HG03565 (cell line): ENCODE data around the gene VEPH1.

ENCODE experiments used
- ATAC-seq: cut with Tn5 transposase; IDR thresholded peaks from one replicate; pipeline ENCODE4 v1.9.1; 2021; ENCODE audit warnings: mild to moderate bottlenecking, moderate library complexity; ENCODE audit not compliant: unreplicated experiment

Gene VEPH1

DNA sequence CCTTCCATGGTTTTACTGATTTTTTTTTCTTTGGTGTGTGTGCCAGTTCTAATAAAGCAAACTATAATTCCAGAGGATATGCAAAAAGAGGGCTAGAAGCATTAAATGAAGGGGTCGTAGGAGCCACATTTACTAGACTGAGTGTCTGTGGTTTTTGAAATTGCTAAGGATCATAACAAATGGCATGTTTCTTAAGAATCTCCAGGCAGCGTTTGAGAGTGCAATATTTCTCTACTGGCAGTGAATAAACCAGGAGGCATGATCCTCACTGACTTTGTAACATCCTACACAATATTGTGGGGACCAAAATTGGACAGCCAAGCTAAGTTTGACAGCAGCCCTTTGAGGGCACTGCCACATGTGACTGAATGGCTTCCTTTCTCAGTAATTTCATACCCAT lies 227.4 kb downstream of the VEPH1 start:
- ATAC-seq = no peak

GRCh38 chr3:157274644-157275137 lies 228.5 kb downstream of the VEPH1 start:
- no peak for ATAC-seq

DNA sequence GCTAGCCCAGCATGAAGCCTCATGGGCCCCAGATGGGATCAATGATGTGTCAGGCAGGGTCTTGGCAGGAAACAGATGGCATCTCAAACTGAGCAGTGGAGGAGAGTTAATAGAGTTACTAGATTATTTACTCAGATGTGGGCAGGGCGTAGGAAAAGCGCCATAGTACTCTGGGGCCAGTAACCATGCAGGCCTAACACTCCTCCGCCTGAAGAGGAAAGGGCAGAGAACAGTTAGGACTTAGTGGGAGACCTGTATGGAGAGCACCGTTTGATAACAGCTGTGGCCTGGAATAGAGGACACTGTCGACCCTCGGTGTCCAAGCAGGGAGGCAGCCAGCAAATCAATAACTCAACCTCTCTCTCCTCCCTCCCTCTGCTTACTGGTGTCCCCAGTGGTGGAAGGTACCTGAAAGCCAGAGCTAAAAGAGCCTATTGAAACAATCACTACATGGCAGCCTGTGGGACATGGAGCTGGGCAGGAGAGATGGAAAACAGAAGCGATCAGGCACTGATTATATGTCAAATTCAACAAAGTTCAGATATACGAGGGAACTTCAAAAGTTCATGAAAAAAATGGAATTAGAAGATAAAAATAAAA lies 231.8 kb downstream of the VEPH1 start:
- ATAC-seq = no peak

- no peak for ATAC-seq
These were observed 235.2 kb downstream of the VEPH1 start for GRCh38 chr3:157268026-157268425.

DNA sequence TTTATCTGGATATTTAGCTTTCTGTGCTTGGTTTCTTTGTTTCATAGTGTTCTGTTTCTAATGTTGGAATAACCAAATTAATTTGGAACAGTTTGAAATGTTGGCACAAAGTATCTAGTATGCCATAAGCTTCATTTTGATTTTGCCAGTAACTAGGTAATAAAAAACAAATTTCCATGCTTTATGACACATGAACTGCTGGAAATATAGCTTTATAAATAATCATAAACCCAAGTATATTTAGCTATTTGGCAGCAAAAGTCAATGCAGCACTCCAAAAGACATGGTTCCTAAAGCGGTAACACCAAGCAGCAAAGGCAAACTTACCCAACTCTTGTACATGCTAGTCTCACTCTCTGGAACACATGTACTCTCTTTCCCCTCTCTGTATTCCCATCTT lies 237.3 kb downstream of the VEPH1 start:
- ATAC-seq = no peak

DNA sequence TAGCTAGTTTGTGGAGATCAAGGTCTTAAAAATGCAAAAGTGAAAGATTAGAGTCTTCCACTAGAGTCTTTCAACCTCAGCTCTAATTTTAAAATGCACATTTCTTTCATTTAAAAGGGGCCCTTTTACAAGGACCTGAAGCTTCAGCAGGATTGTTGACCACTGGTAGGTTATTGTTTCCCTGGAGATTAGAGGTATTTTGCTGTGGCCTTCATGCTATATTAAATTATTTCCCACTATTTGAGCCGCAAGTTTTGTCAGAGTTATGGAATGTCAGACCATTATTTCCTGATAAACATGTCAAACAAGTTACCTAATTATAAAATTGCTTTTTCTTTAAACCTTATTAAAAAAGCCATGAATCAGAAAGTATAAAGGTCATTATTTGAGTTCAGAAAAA lies 240.2 kb downstream of the VEPH1 start:
- no peak for ATAC-seq

- no peak for ATAC-seq
These were observed 242.2 kb downstream of the VEPH1 start for GRCh38 chr3:157261000-157261399.

- no peak for ATAC-seq
These were observed 243.4 kb downstream of the VEPH1 start for GRCh38 chr3:157259825-157260224.

GRCh38 chr3:157257101-157257500 lies 246.1 kb downstream of the VEPH1 start:
- no peak for ATAC-seq

- no peak for ATAC-seq
These were observed 247.4 kb downstream of the VEPH1 start for GRCh38 chr3:157255797-157256196.

GRCh38 chr3:157251685-157252084 lies 251.5 kb downstream of the VEPH1 start:
- ATAC-seq = no peak

- no peak for ATAC-seq
These were observed 253.6 kb downstream of the VEPH1 start for GRCh38 chr3:157249606-157250005.

DNA sequence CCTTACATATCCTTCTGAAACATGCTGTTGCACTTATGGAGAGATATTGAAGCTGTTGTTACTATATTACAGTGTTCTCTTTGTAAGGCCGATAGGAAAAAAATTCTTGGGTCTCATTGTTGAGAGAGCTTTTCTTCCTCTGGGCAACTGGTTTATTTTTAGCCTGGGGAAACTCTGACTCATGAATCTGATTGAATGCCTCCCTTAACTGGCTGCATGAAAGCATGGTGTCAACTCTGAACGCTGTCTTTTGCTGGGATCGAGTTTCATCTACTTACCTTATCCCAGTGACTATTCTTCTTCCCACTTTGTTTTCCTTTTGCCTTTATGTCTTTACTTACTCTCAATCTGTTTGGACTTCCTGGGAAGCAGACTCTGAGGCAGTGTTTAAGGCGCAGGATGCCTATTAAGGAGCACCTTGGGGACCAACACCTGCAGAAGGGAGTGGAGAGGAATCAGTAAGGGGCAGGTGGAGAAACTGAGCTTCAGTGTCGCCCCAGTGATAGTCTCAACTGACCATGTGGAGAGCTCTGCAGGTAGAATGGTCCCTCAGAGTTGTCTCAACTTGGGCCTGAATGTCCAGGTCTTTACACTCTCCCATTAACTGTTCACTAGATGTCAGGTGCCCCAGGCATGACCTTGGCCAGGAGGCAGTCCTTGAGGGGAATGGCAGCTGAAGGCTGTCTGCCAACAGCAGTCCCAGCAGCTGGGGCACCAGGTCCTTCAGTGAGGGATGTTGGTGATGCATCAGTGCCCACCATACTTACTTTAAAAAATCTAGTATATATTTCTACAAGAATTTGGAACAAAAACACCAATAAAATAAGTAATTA lies 254.4 kb downstream of the VEPH1 start:
- ATAC-seq = no peak

DNA sequence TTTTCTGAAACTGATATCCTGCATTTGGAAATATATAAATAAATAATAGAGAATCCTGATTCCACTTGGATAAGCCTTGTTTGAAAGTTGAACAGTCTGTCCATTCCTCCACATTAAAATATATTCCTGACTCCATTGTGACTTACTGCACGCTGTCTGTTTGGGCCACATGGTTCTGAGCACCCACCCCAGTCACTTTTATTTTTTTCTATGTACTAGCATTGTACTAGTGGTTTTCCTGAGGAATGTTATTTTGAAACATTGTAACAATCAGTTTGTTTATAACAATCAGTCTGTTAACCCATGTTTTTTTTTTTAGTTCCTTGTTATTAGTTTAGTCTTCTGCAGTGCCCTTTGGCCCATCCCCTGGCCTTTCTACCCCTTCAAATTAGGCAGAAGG lies 255.8 kb downstream of the VEPH1 start:
- ATAC-seq = no peak

GRCh38 chr3:157242836-157243235 lies 260.4 kb downstream of the VEPH1 start:
- ATAC-seq = no peak

- ATAC-seq = no peak
These were observed 261.6 kb downstream of the VEPH1 start for GRCh38 chr3:157241599-157241998.

- no peak for ATAC-seq
These were observed 262.8 kb downstream of the VEPH1 start for GRCh38 chr3:157240408-157240807.

DNA sequence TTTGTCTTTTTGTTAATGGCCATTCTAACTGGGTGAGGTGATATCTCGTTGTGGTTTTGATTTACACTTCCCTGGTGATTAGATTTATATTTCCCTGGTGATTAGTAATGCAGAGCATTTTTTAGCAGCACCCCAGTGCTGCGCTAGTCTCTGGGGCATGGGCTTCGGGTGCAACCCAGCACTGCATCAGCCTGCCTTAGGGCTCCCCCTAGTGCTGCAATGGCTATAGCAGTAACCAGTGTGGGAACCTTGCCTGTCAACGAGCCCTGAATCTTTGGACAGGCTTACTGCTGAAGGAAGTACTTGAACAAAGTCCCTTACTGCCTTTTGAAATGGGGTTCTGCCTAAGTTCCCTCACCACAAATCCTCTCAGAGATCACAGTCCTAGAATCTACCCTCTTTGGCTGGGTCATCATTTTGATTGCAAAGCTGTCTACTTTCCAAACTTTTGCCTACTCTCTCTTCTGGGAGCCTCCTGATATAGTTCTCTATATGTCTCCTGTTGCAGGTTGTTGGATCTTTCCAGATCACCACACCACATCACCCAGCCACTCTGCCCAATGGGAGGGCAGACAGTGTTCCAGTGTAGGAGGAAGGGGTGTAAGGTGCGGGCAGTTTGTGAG lies 264.0 kb downstream of the VEPH1 start:
- peak; percentile 100 for ATAC-seq

- no peak for ATAC-seq
These were observed 264.8 kb downstream of the VEPH1 start for GRCh38 chr3:157238457-157238856.

- no peak for ATAC-seq
These were observed 265.3 kb downstream of the VEPH1 start for GRCh38 chr3:157237886-157238285.

GRCh38 chr3:157235291-157235690 lies 267.9 kb downstream of the VEPH1 start:
- no peak for ATAC-seq

DNA sequence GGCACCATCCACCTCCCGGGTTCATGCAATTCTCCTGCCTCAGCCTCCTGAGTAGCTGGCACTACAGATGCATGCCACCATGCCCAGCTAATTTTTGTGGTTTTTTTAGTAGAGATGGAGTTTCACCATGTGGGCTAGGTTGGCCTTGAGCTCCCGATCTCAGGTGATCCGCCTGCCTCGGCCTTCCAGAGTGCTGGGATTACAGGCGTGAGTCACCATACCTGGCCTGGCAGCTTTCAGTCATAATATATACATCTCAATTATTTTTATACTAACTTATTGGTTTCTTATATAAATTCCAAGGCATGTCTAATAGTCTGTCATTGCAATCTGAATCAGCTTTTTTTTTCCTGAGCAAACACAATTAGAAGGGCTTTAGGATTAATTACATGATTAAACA lies 269.3 kb downstream of the VEPH1 start:
- no peak for ATAC-seq
